HG03175 (cell line): ENCODE measurements around the gene TUB.

Source experiments
- ATAC-seq: cut with Tn5 transposase; IDR thresholded peaks from one replicate; pipeline ENCODE4 v1.9.1; 2021; ENCODE audit warnings: mild to moderate bottlenecking, moderate library complexity; ENCODE audit not compliant: unreplicated experiment

The TUB gene

DNA sequence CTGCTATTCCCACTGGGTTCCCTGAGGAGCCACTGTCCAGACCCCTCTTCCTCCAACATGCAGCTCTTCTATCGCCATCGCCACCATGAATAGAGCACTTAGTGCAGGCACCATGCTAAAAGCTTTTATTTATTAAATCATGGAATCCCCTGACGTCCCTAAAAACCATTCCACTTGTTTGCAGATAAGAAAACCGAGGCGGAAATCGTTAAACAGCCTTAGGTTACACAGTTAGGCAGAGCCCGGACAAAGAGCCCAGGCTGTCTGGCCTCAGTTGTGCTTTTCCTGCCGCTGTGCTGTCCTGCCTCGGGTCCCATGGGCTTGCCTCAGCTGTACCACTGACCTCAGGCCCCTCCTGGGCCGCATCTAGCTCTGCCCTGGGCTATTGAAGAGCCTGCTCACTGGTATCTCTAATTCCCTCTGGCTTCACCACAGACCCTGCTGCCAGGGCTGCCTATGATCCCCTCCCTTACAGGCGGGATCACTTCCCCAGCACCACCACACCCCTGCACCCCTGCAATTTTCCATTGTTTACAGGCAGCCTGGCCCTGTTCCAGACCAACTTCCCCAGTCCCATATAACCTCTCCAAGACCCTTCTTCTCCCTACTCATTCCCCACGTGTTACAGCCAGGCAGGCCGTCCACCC, 13.0 kb upstream of the TUB start:
- ATAC-seq = no peak

GRCh38 chr11:8068605-8069221, 12.3 kb upstream of the TUB start:
- ATAC-seq = no peak

GRCh38 chr11:8069771-8070170, 11.2 kb upstream of the TUB start:
- ATAC-seq = no peak

GRCh38 chr11:8070417-8071115, 10.4 kb upstream of the TUB start:
- ATAC-seq = no peak

DNA sequence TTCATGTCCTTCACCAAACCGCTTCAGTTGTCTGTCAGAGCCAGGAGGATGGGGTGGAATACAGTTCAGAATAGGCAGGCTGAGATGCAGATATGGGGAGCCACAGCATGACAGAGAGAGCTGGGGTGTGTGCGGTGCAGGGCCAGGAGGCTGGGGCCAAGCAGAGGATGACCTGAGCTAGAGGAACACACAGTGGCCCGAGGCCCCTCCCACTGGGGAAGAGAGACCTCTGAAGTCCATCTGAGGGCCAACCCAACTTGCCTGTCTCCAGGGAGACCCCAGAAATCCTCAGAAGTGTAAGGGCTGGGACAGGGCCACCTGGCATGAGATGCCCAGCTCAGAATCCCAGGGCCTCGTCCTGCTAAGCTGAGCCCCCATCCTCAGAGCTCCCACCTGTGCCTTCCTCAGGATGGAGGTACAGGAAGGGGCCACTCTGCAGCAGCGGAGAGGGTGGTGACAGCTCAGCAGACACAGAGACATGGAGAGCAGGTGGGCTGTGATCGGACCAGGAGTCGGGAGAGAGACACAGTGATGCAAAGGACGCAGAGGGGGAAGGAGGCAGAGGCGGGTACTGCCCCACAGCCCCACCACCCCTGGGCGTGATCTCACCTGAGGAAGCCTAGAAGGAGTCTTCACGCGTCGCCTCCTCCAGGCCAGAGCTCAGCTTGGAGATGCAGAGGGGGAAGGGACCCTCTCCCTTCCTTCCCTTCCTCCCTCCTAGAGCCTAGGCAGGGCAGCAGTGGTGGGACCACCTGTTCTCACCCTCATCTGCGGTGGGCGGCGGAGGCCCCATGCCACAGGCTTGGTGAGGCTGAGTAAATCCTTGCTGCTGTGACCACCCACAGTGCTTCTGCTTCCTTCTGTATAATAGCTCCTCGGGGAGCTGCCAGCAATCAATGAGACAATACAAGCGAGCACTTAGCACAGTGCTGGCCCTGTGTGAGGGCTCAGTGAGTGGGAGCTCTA, 9.1 kb upstream of the TUB start:
- ATAC-seq = no peak

DNA sequence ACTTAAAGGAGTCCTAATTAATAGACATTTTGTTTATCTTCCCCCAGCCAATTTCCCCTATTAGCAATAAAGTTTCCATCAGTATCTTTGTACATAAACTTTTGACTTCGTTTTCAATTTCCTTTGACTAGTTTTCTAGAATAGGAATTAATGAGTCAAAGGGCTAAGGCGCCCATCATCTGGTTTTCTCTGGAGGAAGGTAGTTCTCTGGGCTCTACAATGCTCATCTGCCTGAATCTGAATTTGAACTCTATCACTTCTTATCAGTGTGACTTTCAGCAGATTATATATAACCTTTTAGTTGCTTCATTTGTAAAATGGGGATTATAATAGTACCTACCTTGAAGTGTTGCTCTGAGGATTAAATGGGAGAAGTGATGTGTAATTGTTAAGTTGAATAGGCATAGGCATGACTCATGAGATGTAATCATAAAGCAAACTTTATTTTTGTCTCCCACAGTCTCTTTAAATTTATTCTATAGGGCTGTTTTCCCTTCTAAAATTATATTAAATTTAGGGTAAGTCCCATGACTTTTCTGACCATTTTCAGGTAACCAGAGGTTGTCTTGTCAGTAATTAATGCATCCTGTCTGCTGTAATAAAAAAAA, 5.8 kb upstream of the TUB start:
- no peak for ATAC-seq

- no peak for ATAC-seq
These were observed 1.8 kb upstream of the TUB start for GRCh38 chr11:8079111-8079675.

- no peak for ATAC-seq
These were observed 841 bp upstream of the TUB start for GRCh38 chr11:8080069-8080670.

GRCh38 chr11:8081591-8082250, 710 bp downstream of the TUB start:
- ATAC-seq = no peak

DNA sequence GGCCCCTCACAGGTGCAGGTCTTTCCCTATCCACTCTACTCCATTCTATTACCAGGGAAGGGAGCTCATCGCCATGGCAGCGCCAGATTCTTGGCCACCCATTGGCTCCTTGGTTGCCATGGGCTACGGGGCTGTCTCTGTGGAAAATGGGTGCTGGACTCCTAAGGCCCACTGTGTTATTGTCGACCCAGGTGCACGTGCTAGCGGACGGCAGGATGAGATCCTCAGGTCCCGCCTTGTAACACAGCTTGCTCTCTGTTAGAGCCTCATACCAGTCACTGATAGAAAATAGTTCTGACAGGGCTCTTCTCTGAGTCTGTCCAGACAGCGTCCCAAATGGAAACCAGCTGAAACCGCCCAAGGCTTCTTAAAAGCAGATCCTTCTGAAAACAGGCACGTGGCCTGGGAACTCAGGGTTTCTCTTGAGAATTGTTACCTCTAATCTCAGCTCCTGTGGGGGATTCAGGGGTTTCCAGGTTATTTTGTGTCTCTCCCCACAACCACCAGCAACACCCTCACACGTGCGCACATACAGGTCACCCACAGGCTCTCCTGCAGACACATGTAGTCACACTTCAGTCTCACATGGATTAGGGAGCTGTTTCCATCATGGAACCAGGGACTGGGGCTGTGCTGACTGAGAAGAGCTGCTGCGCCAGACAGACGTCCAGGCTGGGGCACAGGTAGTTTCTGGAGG, 1.5 kb downstream of the TUB start:
- no peak for ATAC-seq

DNA sequence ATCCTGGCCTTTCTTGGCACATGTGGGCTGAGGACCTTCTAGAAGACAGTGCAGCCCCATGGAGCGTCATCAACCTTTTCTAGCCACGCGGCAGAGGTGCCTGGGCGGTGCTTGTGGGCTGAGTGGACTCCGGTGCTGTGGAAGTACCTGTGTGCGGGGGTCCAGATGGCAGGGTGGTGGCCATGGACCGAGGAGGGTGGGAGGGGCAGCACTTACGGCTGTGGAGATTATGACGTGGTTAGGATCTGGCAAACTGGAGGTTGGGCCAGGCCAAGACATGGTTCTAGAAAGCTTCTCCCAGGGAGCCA, 2.0 kb downstream of the TUB start:
- no peak for ATAC-seq

DNA sequence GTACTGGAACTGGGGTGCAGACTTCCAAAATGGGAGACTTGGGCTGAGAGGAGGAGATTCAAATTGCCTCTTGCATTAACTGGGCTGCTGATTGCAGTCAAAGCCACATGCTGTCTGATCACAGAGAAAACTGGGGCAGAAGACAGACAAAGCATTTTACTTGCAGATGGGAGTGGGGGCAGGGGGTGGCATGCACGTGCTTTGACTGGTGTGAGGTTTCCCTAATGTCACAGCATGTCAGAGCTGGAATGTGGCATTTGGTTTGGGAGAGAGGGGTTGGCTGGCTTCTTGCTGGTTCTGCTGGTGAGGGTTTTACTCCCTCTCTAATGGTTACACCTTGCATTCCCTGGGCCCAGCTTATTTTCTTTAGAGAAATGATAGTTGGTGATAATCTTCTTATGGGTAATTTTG, 2.9 kb downstream of the TUB start:
- ATAC-seq = no peak

- no peak for ATAC-seq
These were observed 3.3 kb downstream of the TUB start for GRCh38 chr11:8084352-8084751.

GRCh38 chr11:8085011-8085645, 4.1 kb downstream of the TUB start:
- ATAC-seq = no peak

DNA sequence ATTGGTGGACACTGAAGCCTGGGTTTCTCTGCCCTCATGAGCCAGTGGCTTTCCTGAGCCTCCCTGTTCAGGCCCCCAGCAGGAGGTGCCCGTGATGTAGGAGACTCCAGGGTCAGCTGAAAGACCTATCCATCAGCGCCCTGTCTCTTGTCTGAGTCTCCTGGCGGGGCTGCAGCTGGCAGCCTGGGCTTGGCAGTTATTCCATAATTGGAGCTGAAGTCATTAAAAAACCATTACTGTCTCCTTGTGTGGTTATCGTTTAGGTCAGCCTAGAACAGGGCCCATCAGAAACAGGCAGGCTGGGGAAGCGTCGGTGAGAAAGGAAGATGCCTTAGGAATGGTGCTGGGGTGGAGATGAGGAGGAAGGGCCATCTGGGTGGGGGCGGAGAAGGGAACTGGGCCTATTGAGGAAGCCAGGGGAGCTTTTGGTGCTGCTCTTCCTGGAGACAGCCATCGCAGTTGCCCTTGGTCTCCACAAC, 5.0 kb downstream of the TUB start:
- no peak for ATAC-seq

- no peak for ATAC-seq
These were observed 5.6 kb downstream of the TUB start for GRCh38 chr11:8086571-8086970.

- no peak for ATAC-seq
These were observed 6.2 kb downstream of the TUB start for GRCh38 chr11:8087185-8087584.

DNA sequence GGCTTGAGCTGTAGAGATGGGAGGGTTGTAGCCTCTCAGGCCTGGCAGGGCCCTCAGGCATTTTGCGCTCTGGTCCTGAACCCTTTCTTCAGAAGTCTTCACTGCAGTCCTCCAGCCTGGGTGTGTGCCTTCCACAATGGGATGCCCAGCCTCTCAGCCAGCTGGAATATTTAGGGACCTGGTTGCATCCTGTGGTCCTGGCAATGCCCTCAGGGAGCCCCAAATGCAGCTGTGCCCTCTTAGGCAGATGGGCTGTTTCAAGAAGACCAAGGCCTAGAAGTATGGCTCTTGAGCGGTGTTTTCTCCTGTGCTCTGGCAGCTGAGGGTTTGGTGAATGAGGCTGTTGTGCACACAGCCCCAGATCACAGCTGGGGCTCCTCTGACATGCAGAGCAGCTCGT, 6.7 kb downstream of the TUB start:
- ATAC-seq = no peak
